Measurements from ENCODE around the gene DAGLA. TPM values are rescaled to one million over a fixed set of nuclear protein-coding genes. Genes with fewer than 3 reads are reported as not detected.

The DAGLA gene
- polyA plus RNA-seq, 4 donors = 3.3 to 4.7 (median 3.4) TPM

- no peak for DNase-seq (ENCODE audit: low read depth in 4 of 4, low spot score in 3 of 4)
Observed at GRCh38 chr11:61775606-61776554, 95.7 kb downstream of the DAGLA start.

- no peak for DNase-seq (ENCODE audit: low read depth in 4 of 4, low spot score in 3 of 4)
Observed at GRCh38 chr11:61776561-61777075, 96.4 kb downstream of the DAGLA start.

- no peak for DNase-seq (ENCODE audit: low read depth in 4 of 4, low spot score in 3 of 4)
Observed at GRCh38 chr11:61777234-61778090, 97.3 kb downstream of the DAGLA start.

- DNase-seq (ENCODE audit: low read depth in 4 of 4, low spot score in 3 of 4) = no peak
Observed at GRCh38 chr11:61778357-61778886, 98.2 kb downstream of the DAGLA start.

GRCh38 chr11:61778920-61779650, 98.9 kb downstream of the DAGLA start:
- no peak for DNase-seq (ENCODE audit: low read depth in 4 of 4, low spot score in 3 of 4)

GRCh38 chr11:61779666-61780525, 99.7 kb downstream of the DAGLA start:
- no peak for DNase-seq (ENCODE audit: low read depth in 4 of 4, low spot score in 3 of 4)

- no peak for DNase-seq (ENCODE audit: low read depth in 4 of 4, low spot score in 3 of 4)
Observed at GRCh38 chr11:61780581-61781162, 100.5 kb downstream of the DAGLA start.

- no peak for DNase-seq (ENCODE audit: low read depth in 4 of 4, low spot score in 3 of 4)
Observed at GRCh38 chr11:61781585-61781984, 101.4 kb downstream of the DAGLA start.

GRCh38 chr11:61782299-61782698, 102.1 kb downstream of the DAGLA start:
- no peak for DNase-seq (ENCODE audit: low read depth in 4 of 4, low spot score in 3 of 4)

- DNase-seq (ENCODE audit: low read depth in 4 of 4, low spot score in 3 of 4) = no peak
Observed at GRCh38 chr11:61782841-61783240, 102.7 kb downstream of the DAGLA start.

- no peak for DNase-seq (ENCODE audit: low read depth in 4 of 4, low spot score in 3 of 4)
Observed at GRCh38 chr11:61783717-61784505, 103.7 kb downstream of the DAGLA start.

- DNase-seq (ENCODE audit: low read depth in 4 of 4, low spot score in 3 of 4) = no peak
Observed at GRCh38 chr11:61784506-61784805, 104.3 kb downstream of the DAGLA start.

- DNase-seq (ENCODE audit: low read depth in 4 of 4, low spot score in 3 of 4) = no peak
Observed at GRCh38 chr11:61785837-61786402, 105.7 kb downstream of the DAGLA start.

- DNase-seq (ENCODE audit: low read depth in 4 of 4, low spot score in 3 of 4) = no peak
Observed at GRCh38 chr11:61787928-61788491, 107.8 kb downstream of the DAGLA start.

GRCh38 chr11:61791737-61792309, 111.6 kb downstream of the DAGLA start:
- DNase-seq (ENCODE audit: low read depth in 4 of 4, low spot score in 3 of 4) = peak in 2 of 4 donors; percentile 68 to 80

GRCh38 chr11:61792310-61793082, 112.3 kb downstream of the DAGLA start, which contains the start of the genes FEN1 and TMEM258:
TSS of gene FEN1 (plus strand) at chr11:61792911. CDS start at chr11:61795362, 2,451 bp downstream.
TSS of gene TMEM258 (minus strand) at chr11:61792599. CDS start at chr11:61792558, 41 bp downstream.
- DNase-seq (ENCODE audit: low read depth in 4 of 4, low spot score in 3 of 4) = peak; percentile 84 to 97 (median 86)
